Lower leg skin (tissue), 3 donors: ENCODE data around the gene HYKK.

Experiments used
- CTCF ChIP-seq, 3 donors: fragments of 450-650 bp; IDR thresholded peaks; one replicate each; pipeline ENCODE4 v1.5.1; 2016; ENCODE audit warnings: antibody characterized with exemption in 3 of 3, mild to moderate bottlenecking in 3 of 3, moderate library complexity in 2 of 3
- POLR2A ChIP-seq, 2 donors: fragments of 450-650 bp; IDR thresholded peaks; one replicate each; pipeline ENCODE4 v1.6.1; 2016 to 2017; ENCODE audit warnings: antibody characterized with exemption in 2 of 2, mild to moderate bottlenecking in 1 of 2, moderate library complexity in 1 of 2

- TF ChIP-seq POLR2A (IDR thresholded peaks at IDR 0.05) (no peak), CTCF (IDR thresholded peaks at IDR 0.05) (no peak)
Measured at GRCh38 chr15:78537266-78537905, 30.0 kb downstream of the HYKK start.
